HG02759 (cell line): ENCODE measurements around the gene KRTAP4-12.
"Not testable (repeated sequence)": the region's sequence is repeated elsewhere in the genome, so short reads cannot be mapped to it uniquely, and the experiment has no call there.

ENCODE experiments used
- ATAC-seq: cut with Tn5 transposase; IDR thresholded peaks from one replicate; pipeline ENCODE4 v1.9.1; 2021; ENCODE audit warnings: mild to moderate bottlenecking, moderate library complexity; ENCODE audit not compliant: unreplicated experiment

The KRTAP4-12 gene

GRCh38 chr17:41098042-41098441 lies 25.9 kb downstream of the KRTAP4-12 start, which contains the start of gene KRTAP4-8:
TSS of gene KRTAP4-8 (minus strand) at chr17:41098142. CDS start at chr17:41098084, 58 bp downstream.
- ATAC-seq, result no peak

GRCh38 chr17:41096055-41096454 lies 27.9 kb downstream of the KRTAP4-12 start:
- ATAC-seq, result no peak

GRCh38 chr17:41088760-41089352 lies 35.1 kb downstream of the KRTAP4-12 start:
- not testable (repeated sequence) for ATAC-seq

- ATAC-seq, result not testable (repeated sequence)
These were observed 39.7 kb downstream of the KRTAP4-12 start, which contains the start of gene KRTAP4-7 for GRCh38 chr17:41084100-41084856. TSS of gene KRTAP4-7 (plus strand) at chr17:41084150. CDS start at chr17:41084207, 57 bp downstream.

DNA sequence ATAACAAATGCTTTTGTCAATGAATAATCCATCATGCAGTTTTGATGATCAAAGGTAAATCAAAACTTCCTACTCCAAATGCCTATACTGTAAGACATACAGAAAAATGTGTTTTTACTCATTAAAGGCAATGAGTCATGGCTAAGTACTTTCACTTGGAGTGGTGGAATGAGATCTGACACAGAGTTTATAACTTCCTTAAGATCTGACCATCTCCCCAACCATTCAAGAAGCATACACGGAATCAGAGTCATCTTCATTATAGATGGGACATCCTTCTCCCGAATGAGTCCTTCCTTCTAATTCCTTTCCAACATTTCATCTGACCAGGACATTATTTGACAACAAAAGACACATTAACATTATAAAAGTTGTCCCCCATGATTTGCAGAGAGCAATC lies 40.6 kb downstream of the KRTAP4-12 start:
- ATAC-seq, result not testable (repeated sequence)

GRCh38 chr17:41082626-41083025 lies 41.4 kb downstream of the KRTAP4-12 start:
- ATAC-seq, result no peak

- no peak for ATAC-seq
These were observed 47.2 kb downstream of the KRTAP4-12 start for GRCh38 chr17:41076788-41077187.

DNA sequence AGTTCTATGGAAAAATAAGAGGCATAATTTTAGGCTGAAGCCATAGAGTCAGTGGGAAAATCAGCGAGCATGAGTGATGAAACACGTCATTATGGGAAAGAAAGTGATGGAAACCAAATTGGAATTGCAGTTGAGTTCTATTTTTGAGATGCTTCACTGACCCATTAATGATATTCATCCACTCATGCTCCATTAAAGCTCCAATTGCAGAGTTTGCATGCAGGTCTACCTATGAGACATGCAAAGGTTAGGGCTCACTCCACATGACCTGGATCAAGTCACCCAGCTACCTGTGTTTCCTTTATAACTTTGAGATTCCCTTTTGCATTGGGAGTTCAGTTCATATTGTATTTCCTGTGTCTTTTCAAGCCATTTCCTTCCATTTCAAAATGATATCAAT lies 50.3 kb downstream of the KRTAP4-12 start:
- ATAC-seq, result no peak
